K562 (cell line): ENCODE measurements around the gene NPR1. TPM values are rescaled to one million over a fixed set of nuclear protein-coding genes. Genes with fewer than 3 reads are reported as not detected.

ENCODE experiments used
- ATAC-seq: fragments of 200-7000 bp; cut with Tn5 transposase; 3 replicates; pipeline ENCODE4 v1.9.1; 2020; ENCODE audit warnings: moderate library complexity
- BruUV-seq: library from RNA; stranded (reverse); fragments of 400-500 nt; replicated peaks from 2 replicates; lab custom pipeline; 2021; lab: Mats Ljungman, UMichigan
- CTCF ChIA-PET: fragments of 300-600 bp; formaldehyde crosslinking; extraction: SDS; loops from one replicate; lab custom pipeline; 2021; ENCODE audit warnings: low intra/inter-chr PET ratio; lab: Yijun Ruan, JAX
- POLR2A ChIA-PET: fragments of 300-600, 350-650 bp; sonication (Branson Sonifier 250); formaldehyde crosslinking; extraction: SDS; loops from one replicate; lab custom pipeline; 2021; ENCODE audit warnings: antibody characterized with exemption, inconsistent platforms; lab: Yijun Ruan, JAX
- DNase-seq, 4 experiments: peaks; one replicate each; pipeline versions ENCODE4 v3.0.0 to v3.0.0-alpha.2; 2011 to 2018; ENCODE audit warnings: low spot score in 3 of 4, mixed read lengths in 3 of 4; ENCODE audit errors: extremely low read depth in 1 of 4
- FAIRE-seq: peaks from 2 replicates; lab custom pipeline; 2011; peaks lifted over from hg19 to GRCh38; lab: Jason Lieb, UNC
- H2AFZ ChIP-seq: 2 replicates; pipeline ENCODE4 v1.6.0; 2011; ENCODE audit warnings: low read depth, low read length, control low read depth, inconsistent platforms
- H3K27ac ChIP-seq: fragments of 200-600 bp; 3 replicates; pipeline ENCODE4 v1.8.0; 2011; ENCODE audit warnings: low read depth, mild to moderate bottlenecking, control low read depth, inconsistent platforms, low read length, moderate library complexity, mixed read lengths; ENCODE audit errors: extremely low read depth
- H3K27me3 ChIP-seq, 2 experiments: fragments of 300-600 bp in 1 of 2; 2 replicates in 1 of 2; 3 replicates in 1 of 2; pipeline versions ENCODE4 v1.6.0 to v1.8.0; 2011; ENCODE audit warnings: inconsistent platforms in 2 of 2, low read length in 2 of 2, mild to moderate bottlenecking in 1 of 2, mixed read lengths in 1 of 2, moderate library complexity in 1 of 2; ENCODE audit not compliant: control insufficient read depth in 2 of 2, insufficient read depth in 2 of 2
- H3K36me3 ChIP-seq: fragments of 300-600 bp; 3 replicates; pipeline ENCODE4 v1.8.0; 2011; ENCODE audit warnings: mild to moderate bottlenecking, low read length, inconsistent platforms; ENCODE audit not compliant: control insufficient read depth, insufficient read depth
- H3K4me1 ChIP-seq, 2 experiments: fragments of 200-600 bp in 1 of 2; replicated peaks in 1 of 2; 2 replicates in 1 of 2; 3 replicates in 1 of 2; pipeline versions ENCODE4 v1.5.1 to v1.8.0; 2011; ENCODE audit warnings: inconsistent platforms in 2 of 2, low read length in 2 of 2, mild to moderate bottlenecking in 1 of 2, mixed read lengths in 1 of 2, moderate library complexity in 1 of 2; ENCODE audit not compliant: control insufficient read depth in 2 of 2, insufficient read depth in 2 of 2
- H3K4me2 ChIP-seq: 2 replicates; pipeline ENCODE4 v1.6.1; 2011; ENCODE audit warnings: low read length, control low read depth, inconsistent platforms, mixed read lengths; ENCODE audit not compliant: insufficient read depth
- H3K4me3 ChIP-seq: fragments of 200-600 bp; sonication (generic), shearing (Covaris generic); 2 replicates; pipeline ENCODE4 v1.5.1; 2016; ENCODE audit warnings: control low read depth, inconsistent platforms
- H3K79me2 ChIP-seq: fragments of 200-600 bp; 3 replicates; pipeline ENCODE4 v1.8.0; 2011; ENCODE audit warnings: low read length, inconsistent platforms; ENCODE audit not compliant: control insufficient read depth, insufficient read depth
- H3K9ac ChIP-seq, 2 experiments: 2 replicates each; pipeline versions ENCODE4 v1.6.0 to v1.6.1; 2011; ENCODE audit warnings: low read depth in 2 of 2, low read length in 2 of 2, control low read depth in 1 of 2, inconsistent platforms in 1 of 2, mild to moderate bottlenecking in 1 of 2, mixed read lengths in 1 of 2; ENCODE audit not compliant: insufficient read depth in 1 of 2
- H3K9me1 ChIP-seq: one replicate; pipeline ENCODE4 v1.6.0; 2011; ENCODE audit warnings: inconsistent platforms, mild to moderate bottlenecking, low read length, moderate library complexity; ENCODE audit not compliant: control insufficient read depth, insufficient read depth
- H3K9me3 ChIP-seq: replicated peaks from 2 replicates; pipeline ENCODE4 v1.5.1; 2011; ENCODE audit warnings: low read depth, low read length, inconsistent platforms; ENCODE audit not compliant: control insufficient read depth, insufficient read depth
- H4K20me1 ChIP-seq: replicated peaks from 2 replicates; pipeline ENCODE4 v1.6.1; 2011; ENCODE audit warnings: low read length, inconsistent platforms, mixed read lengths; ENCODE audit not compliant: control insufficient read depth, insufficient read depth
- CCAR2 ChIP-seq: fragments of 200-400 bp; formaldehyde crosslinking; IDR thresholded peaks from 2 replicates; pipeline ENCODE4 v1.6.1; 2017; ENCODE audit warnings: mild to moderate bottlenecking, low read depth, low read length
- HNRNPH1 ChIP-seq: fragments of 200-400 bp; formaldehyde crosslinking; optimal IDR thresholded peaks from 2 replicates; pipeline ENCODE3; 2017; ENCODE audit warnings: low read depth, mild to moderate bottlenecking, low read length, moderate library complexity
- PCBP1 ChIP-seq: fragments of 200-400 bp; formaldehyde crosslinking; IDR thresholded peaks from 2 replicates; pipeline ENCODE4 v1.6.1; 2018; ENCODE audit warnings: mild to moderate bottlenecking, low read depth, low read length; ENCODE audit not compliant: poor library complexity, severe bottlenecking
- SMAD1 ChIP-seq: fragments of 150-350 bp; IDR thresholded peaks from 2 replicates; pipeline ENCODE4 v1.6.1; 2014; ENCODE audit warnings: low read length, low read depth; ENCODE audit not compliant: partially characterized antibody
- SPI1 ChIP-seq: IDR thresholded peaks from 2 replicates; pipeline ENCODE4 v1.6.1; 2011; ENCODE audit warnings: low read depth, low read length, control low read depth, borderline replicate concordance
- ZNF57 ChIP-seq: fragments of 450-650 bp; formaldehyde crosslinking; IDR thresholded peaks from 2 replicates; pipeline ENCODE4 v1.4.0; 2020; ENCODE audit warnings: mild to moderate bottlenecking, moderate library complexity
- WGBS: fragments of 100-300 bp; shearing (Covaris generic); methylation state at CpG from one replicate; pipeline ENCODE4 v1.1.6; 2016; ENCODE audit warnings: low coverage, mixed read lengths; ENCODE audit not compliant: insufficient coverage; ENCODE audit errors: missing lambda C conversion rate; 5-methylcytosine and 5-hydroxymethylcytosine counted together
- in situ Hi-C: fragments of 300-500 bp; cut with MboI; formaldehyde crosslinking; loops from 4 replicates; pipeline ENCODE4 v1.15.0; 2018; ENCODE audit warnings: inconsistent platforms, mixed read lengths
- intact Hi-C: fragments of 100-400 bp; cut with micrococcal nuclease; formaldehyde crosslinking; loops from 2 replicates; pipeline ENCODE4 v1.14.2; 2022
- polyA plus RNA-seq, 8 experiments: library from polyadenylated mRNA; depleted of rRNA in 4 of 8; stranded (reverse) in 5 of 8; unstranded in 3 of 8; fragments of >200 nt; fragmentation: Nextera tagmentation in 2 of 8; fragmentation: Illumina TruSeq in 1 of 8; extraction: Ambion mirVana in 2 of 8; extraction: Trizol in 1 of 8; gene quantifications; 2 replicates each; pipeline versions ENCODE4 v1.2.1 to v1.2.3, GENCODE V29; 2011 to 2014; ENCODE audit warnings: inconsistent platforms in 1 of 8, missing spikeins in 1 of 8
- total RNA-seq, 7 experiments: library from RNA; depleted of rRNA in 6 of 7; stranded (reverse); fragments of >200 nt in 6 of 7; fragmentation: Illumina TruSeq in 2 of 7; extraction: Trizol in 2 of 7; gene quantifications; 2 replicates each; pipeline versions ENCODE4 v1.2.1 to v1.2.3, GENCODE V29; 2011 to 2021; ENCODE audit warnings: low replicate concordance in 1 of 7
- TF ChIP-seq, protein P1 (sequence below), 3 experiments: IDR thresholded peaks in 2 of 3; conservative IDR thresholded peaks in 1 of 3; 2 replicates each; pipeline ENCODE4 v1.5.1; 2011 to 2012; ENCODE audit warnings: low read length in 3 of 3, mild to moderate bottlenecking in 3 of 3, control low read depth in 2 of 3, improper control_type of control experiment in 1 of 3, inconsistent platforms in 1 of 3, low read depth in 1 of 3, mixed read lengths in 1 of 3, moderate library complexity in 1 of 3; ENCODE audit not compliant: insufficient read depth in 2 of 3
- TF ChIP-seq, protein P2 (sequence below): fragments of 150-350 bp; IDR thresholded peaks from 2 replicates; pipeline ENCODE4 v1.6.1; 2014; ENCODE audit warnings: low read depth, mild to moderate bottlenecking, low read length, borderline replicate concordance

Gene NPR1
- total and polyA plus RNA-seq, 9 of the 15 experiments (the other 6 are each of a cell fraction or from before 2014, with no cell fraction given), result 0.05 to 0.16 (median 0.06) TPM; not detected in 6

DNA sequence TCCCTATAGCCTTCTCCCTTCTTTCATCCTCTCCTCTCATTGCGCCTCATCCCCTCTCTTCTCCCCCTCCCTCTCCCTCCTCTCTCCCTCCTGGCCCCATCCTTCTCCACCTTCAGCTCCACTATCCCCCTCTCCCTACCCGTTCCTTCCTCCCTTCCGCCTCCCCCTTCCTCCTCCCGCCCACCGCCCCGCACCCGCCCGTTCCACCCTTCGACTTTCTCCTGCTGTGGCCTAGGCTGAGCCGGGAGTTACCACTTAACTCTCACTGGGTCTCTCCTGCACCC lies 1.6 kb downstream of the NPR1 start:
- intact Hi-C loops, result no loop called here
- peaks cover 33 to 59% of the 10 kb centered on the region in 2 experiments; a peak in 4 of 5 replicates for H3K27me3 ChIP-seq
- TF ChIP-seq SMAD1 (no peak), PCBP1 (no peak), SPI1 (no peak), CCAR2 (no peak), HNRNPH1 (no peak), ZNF57 (no peak)
- TF ChIP-seq, protein P1, sequence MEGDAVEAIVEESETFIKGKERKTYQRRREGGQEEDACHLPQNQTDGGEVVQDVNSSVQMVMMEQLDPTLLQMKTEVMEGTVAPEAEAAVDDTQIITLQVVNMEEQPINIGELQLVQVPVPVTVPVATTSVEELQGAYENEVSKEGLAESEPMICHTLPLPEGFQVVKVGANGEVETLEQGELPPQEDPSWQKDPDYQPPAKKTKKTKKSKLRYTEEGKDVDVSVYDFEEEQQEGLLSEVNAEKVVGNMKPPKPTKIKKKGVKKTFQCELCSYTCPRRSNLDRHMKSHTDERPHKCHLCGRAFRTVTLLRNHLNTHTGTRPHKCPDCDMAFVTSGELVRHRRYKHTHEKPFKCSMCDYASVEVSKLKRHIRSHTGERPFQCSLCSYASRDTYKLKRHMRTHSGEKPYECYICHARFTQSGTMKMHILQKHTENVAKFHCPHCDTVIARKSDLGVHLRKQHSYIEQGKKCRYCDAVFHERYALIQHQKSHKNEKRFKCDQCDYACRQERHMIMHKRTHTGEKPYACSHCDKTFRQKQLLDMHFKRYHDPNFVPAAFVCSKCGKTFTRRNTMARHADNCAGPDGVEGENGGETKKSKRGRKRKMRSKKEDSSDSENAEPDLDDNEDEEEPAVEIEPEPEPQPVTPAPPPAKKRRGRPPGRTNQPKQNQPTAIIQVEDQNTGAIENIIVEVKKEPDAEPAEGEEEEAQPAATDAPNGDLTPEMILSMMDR (IDR thresholded peaks at IDR 0.05 in 2 of 3, conservative IDR thresholded peaks at IDR 0.05 in 1 of 3; ENCODE audit: insufficient read depth in 2 of 3, low read depth in 1 of 3, low read length in 3 of 3), result no peak
- TF ChIP-seq, protein P2, sequence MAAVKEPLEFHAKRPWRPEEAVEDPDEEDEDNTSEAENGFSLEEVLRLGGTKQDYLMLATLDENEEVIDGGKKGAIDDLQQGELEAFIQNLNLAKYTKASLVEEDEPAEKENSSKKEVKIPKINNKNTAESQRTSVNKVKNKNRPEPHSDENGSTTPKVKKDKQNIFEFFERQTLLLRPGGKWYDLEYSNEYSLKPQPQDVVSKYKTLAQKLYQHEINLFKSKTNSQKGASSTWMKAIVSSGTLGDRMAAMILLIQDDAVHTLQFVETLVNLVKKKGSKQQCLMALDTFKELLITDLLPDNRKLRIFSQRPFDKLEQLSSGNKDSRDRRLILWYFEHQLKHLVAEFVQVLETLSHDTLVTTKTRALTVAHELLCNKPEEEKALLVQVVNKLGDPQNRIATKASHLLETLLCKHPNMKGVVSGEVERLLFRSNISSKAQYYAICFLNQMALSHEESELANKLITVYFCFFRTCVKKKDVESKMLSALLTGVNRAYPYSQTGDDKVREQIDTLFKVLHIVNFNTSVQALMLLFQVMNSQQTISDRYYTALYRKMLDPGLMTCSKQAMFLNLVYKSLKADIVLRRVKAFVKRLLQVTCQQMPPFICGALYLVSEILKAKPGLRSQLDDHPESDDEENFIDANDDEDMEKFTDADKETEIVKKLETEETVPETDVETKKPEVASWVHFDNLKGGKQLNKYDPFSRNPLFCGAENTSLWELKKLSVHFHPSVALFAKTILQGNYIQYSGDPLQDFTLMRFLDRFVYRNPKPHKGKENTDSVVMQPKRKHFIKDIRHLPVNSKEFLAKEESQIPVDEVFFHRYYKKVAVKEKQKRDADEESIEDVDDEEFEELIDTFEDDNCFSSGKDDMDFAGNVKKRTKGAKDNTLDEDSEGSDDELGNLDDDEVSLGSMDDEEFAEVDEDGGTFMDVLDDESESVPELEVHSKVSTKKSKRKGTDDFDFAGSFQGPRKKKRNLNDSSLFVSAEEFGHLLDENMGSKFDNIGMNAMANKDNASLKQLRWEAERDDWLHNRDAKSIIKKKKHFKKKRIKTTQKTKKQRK, result no peak
- TF ChIP-seq, all 486 proteins: peak for 0
- Histone ChIP-seq H3K9me3 (no peaks in the 10 kb centered on the region), H3K36me3 (no peaks in the 10 kb centered on the region), H2AFZ (no peak overlapping the region), H3K4me2 (no peak overlapping the region), H3K4me1 (peaks cover 0 to 23% of the 10 kb centered on the region in 2 experiments; a peak in 3 of 5 replicates), H3K27ac (no peak overlapping the region), H3K9ac (no peak overlapping the region; a peak in 1 of 4 replicates), H4K20me1 (no peaks in the 10 kb centered on the region; the same call in 1 of the 2 replicates), H3K4me3 (no peak overlapping the region), H3K79me2 (no peaks in the 10 kb centered on the region), H3K9me1 (no peaks in the 10 kb centered on the region)
- ChIA-PET POLR2A (interaction anchor here (1.6 kb wide), 1 partner anchor 12 kb away, joined by 4 read pairs; no protein-coding TSS in a partner anchor), CTCF (interaction anchor here (0.5 kb wide), 1 partner anchor 306 kb away, joined by 3 read pairs; the partner anchor contains the start of gene RAB13)
- WGBS, result 0% methylated on average over 2 of the region's 10 CpGs
- no peak for ATAC-seq
- DNase-seq, result peak in 1 of 4 experiments; percentile 28
- in situ Hi-C loops, result no loop called here
- no peak for FAIRE-seq
- BruUV-seq, result no TSS peak
